HG02623 (cell line): ENCODE measurements around the gene CHCHD6.

Experiments used
- ATAC-seq: cut with Tn5 transposase; IDR thresholded peaks from one replicate; pipeline ENCODE4 v1.9.1; 2021; ENCODE audit warnings: moderate library complexity; ENCODE audit not compliant: unreplicated experiment

Gene CHCHD6

GRCh38 chr3:126857928-126858327, 153.9 kb downstream of the CHCHD6 start:
- ATAC-seq = no peak

GRCh38 chr3:126858401-126858800, 154.4 kb downstream of the CHCHD6 start:
- no peak for ATAC-seq

- ATAC-seq = no peak
Observed at GRCh38 chr3:126858887-126859286, 154.8 kb downstream of the CHCHD6 start.

- ATAC-seq = no peak
Observed at GRCh38 chr3:126859415-126860246, 155.6 kb downstream of the CHCHD6 start.

GRCh38 chr3:126865736-126866135, 161.7 kb downstream of the CHCHD6 start:
- no peak for ATAC-seq

DNA sequence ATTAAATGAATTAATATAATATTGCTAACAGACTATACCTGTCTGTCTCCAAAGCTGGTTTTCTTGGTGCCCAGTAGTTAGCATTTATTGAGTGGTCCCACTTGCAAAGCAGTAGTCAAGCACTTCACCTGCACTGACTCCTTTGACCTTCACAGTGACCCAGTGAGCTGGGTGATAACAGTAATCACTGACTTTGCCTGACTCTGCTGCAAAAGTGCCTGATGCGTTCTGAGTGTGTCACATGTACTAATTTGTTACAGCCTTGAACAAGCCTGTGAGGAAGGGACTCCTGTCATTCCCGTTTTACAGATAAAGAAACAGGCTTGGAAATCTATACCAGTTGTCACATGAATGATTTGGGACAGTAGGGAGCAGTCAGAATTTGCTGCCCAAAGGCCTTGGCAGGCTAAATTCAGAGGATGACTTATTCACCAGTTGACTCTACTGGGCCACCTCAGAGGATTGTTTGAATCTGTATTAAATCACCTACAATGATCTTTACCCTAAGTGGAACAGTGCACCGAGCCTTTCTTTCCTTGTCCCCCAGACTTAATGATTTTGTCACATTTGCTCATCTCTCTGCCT, 162.2 kb downstream of the CHCHD6 start:
- no peak for ATAC-seq

DNA sequence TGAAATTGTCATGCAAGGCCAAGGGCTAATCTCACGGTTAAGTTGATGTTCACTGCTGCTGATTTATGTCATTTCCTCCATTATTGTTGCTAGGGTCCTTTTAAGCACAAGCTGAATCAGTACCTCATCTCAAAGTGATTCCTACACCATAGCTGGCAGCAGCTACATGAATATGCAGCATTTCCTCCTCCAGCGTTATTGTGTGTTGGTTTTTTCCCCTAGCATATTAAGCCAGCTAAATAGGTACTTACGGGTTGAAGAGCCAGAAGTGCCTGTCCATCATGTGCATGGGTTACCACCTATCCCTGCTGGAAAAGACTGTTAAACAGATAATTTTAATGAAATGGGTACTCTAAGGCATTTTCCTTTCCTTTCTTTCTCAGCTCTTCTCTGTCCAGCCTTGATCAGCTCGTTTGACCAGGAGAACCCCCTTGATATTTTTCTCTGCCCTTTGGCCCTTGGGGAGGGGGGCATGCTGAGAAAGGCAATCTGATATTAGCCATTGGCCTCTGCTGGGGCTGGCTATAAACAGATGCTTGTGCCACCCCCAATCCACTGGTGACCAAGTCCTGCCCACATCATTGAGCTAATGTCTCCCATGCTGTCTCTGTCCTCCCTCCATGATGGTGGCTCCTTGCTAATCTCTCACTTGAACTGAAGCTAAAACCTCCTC, 163.3 kb downstream of the CHCHD6 start:
- no peak for ATAC-seq

DNA sequence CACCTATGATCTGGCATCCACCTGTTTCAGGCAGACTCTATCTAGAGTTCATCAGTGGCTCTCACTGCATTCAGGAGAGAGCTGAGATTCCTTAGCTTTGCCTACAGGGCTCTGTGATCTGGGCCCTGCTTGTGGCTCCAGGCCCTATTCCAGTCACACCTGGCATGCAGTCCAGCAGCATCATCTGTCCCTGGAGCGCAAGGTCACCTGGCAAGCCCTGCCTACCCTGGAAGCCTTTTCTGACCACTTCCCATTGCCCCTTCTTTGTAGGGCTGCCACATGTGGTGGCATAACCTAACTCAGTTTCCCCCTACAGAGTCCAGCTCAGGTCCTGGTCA, 163.8 kb downstream of the CHCHD6 start:
- ATAC-seq = no peak

DNA sequence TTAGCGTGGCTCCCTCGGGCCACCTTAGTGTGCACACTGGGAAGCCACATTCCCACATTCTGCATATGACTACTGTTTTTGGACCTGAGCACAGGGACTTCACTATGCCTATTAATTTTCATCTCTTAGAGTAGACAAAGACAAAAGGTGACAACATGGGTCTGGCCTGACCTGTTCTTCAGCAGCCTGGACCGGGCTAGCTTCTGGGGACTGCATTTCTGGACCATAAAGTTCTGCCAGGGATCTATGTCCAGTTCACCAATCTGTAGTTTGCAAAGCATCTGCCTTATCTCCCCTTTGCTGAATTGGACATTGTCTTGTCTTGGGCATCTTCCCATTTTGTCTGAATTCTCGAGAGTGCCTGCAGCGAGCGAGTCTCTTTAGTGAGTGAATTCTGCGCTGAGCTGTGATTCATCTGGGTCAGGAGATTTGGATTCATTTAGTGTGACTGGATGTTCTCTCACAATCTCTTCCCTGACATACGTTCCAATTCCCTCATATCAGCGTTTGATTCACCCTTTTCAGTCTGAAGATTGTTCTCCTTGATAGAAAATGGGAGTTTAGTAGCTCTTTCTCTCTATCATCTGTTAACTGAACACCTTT, 166.7 kb downstream of the CHCHD6 start:
- no peak for ATAC-seq

DNA sequence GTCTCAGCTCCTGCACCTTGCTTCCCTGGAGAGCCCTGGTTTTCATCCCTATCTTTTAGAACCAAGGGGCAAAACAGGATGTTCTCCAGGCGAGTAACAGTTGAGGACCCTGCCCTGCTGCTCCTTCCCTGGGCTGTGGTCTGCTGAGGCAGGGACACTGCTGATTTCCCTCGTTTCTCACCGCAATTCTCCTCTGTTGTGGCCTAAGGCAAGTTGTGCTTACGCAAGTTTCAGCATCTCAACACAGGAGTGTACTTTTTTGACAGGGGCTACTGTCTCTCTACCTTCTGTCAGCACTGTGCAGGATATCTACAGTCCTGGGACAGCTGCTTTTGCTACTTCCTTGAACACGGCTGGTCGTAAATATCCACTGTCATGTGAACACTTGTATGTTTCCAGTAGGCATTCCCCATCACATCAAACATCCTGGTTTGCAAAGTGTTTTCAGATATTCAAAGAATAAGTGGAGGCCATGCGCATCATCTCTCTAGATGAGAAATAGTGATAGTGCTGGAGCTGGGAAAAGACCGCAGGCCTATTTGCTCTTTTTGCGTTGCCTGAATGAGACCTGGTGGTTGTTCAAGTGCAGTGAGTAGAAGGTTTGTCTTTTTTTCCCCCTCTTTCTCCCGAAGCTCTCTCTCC, 168.8 kb downstream of the CHCHD6 start:
- no peak for ATAC-seq

DNA sequence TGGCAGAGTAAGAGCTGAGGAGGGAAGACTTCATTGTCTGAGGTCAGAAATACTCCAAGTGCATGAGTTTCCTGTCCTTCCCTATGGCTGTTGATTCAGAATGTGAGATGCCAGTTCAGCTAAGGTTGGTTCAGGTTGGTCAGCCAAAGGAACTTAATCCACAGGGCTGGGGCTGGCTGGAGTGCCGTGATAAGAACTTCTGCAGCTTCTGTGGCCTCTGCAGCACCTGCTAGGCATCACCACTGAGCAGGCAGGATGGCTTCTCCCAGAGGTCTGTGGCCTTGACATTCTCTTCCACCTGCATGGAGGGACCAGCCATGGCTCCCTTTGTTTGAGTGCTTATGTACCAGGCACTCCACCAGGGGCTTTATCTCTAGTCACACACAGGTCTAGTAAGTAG, 169.4 kb downstream of the CHCHD6 start:
- ATAC-seq = no peak

DNA sequence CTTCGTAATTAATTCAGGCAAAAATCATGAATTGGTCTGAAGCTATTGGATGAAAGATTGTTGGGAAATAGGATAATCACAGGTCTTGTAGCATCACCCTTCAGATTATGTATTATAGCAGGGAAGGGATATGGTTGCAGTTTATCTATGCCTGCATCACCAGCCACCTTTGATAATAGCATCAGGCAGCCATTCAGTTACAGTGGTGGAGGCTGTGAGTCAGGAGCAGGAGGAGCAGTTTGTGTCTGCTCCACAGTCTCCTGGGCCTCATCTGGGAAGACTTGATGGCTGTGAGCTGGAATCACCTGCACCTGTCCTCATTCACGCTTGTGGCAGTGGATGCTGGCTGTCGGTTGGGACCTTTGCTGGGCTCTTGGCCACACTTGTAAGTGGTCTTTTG, 174.6 kb downstream of the CHCHD6 start:
- ATAC-seq = no peak

GRCh38 chr3:126880901-126881300, 176.9 kb downstream of the CHCHD6 start:
- ATAC-seq = no peak

DNA sequence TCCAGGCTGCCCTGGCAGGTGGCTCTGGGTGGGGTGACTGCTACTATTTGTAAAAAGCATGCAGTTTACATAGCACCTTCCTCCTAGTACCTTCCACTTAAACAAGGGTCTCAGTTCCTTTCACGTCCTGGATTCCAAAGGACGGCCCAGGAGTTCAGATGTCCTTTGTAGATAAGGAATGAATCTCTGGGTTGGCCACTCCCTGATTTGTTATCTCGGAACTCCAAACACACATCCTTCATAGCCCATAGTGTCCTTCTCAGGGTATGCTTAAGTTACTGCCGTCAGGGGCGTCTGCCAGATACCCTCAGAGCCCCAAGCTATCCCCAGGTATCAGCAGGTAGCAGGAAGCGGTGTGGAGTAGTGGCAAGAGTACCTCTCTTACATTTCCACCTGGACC, 177.8 kb downstream of the CHCHD6 start:
- ATAC-seq = no peak

DNA sequence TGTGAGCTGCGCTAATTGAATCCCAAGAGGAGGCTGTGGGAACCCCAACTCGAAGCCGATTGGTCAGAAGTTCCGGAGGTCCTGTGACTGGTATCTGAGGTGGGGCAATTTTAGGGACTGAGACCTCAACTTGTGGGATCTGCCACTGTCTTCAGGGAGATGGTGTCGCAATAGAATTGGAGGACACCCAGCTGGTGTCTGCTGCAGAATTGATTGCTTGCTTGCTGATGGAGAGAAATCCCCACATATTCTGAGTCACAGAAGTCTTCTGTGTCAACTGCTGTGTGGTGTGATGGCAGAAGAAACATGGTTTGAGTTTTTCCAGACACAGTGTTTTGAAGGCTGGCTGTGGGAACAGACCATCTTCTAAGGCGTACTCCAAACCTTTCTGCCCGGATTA, 179.2 kb downstream of the CHCHD6 start:
- no peak for ATAC-seq

DNA sequence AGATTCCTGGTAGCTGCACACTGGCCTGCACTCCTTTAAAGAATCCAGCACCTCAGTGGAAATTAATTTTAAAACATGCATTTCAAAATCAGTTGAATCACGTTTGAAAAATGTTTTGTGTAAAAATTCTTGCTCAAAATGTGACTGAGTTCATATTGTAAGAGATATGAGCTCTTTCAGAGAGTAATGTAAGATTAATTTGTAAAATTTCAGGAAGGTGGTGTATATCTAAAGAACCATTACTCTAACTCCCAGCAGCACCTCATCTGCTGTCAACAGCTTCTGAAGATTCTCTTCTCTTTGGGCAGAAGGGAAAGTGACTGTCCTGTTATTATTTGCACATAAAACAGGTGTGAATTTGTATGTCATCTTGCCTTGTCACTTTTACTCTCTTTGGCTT, 181.4 kb downstream of the CHCHD6 start:
- ATAC-seq = no peak

DNA sequence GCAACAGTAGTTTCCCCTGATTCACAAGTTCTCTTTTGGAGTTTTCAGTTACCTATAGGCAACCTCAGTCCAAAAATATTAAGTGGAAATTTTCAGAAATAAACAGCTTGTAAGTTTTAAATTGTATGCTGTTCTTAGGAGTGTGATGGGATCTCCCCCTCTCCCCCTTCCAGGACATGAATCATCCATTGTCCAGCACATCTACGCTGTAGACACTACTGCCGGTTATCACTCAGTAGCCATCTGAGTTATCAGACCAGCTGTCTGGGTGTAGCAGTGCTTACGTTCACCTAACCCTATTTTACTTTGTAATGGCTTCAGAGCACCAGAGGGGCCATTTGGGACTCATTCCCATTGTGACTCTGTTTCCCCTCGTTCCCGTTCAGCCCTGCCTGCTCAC, 182.2 kb downstream of the CHCHD6 start:
- no peak for ATAC-seq

DNA sequence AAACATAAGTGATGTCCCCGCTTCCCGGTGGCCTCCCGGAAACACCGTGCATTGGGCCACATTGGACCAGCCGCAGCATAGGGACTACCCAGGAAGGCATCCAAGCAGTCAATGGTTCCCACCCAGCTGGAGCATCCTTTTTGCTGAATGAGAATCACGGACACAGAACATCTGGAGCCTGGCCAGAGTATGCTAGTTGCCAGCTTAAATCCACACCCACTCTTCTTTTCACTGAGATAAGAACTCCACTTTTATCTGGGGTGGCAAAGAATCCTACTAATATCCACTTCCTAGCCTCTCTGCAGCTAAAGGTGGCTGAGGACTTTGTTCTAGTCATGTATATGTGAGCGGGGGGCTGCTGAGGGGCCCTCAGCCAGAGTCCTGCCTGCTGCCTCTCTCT, 183.6 kb downstream of the CHCHD6 start:
- ATAC-seq = no peak

DNA sequence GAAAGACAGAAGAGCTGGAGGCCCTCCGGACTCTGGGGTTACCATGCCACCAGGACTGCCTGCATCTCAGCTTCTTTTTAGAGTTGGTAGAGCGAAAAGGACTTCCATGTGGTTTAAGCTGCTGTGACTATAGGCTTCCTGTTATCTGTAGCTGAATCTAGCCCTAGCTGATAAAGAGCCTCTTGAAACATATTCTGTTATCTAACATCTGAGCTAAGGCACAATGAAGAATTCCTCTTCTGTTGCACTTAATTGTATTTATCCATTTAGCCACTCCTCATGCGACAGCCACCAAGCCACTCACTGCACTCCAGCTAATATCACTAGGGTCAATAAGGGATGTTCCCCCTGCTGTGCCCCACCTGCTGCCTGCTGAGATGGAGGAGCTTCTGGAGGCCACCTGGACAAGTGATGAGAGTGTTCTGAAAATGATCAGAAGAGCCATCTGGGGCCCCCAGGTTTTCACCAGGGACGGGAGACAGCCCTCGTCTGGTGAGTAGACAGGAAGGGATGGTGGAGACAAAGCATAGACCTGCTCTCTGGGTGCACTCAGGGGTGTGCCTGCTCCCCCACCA, 184.2 kb downstream of the CHCHD6 start:
- ATAC-seq = no peak

DNA sequence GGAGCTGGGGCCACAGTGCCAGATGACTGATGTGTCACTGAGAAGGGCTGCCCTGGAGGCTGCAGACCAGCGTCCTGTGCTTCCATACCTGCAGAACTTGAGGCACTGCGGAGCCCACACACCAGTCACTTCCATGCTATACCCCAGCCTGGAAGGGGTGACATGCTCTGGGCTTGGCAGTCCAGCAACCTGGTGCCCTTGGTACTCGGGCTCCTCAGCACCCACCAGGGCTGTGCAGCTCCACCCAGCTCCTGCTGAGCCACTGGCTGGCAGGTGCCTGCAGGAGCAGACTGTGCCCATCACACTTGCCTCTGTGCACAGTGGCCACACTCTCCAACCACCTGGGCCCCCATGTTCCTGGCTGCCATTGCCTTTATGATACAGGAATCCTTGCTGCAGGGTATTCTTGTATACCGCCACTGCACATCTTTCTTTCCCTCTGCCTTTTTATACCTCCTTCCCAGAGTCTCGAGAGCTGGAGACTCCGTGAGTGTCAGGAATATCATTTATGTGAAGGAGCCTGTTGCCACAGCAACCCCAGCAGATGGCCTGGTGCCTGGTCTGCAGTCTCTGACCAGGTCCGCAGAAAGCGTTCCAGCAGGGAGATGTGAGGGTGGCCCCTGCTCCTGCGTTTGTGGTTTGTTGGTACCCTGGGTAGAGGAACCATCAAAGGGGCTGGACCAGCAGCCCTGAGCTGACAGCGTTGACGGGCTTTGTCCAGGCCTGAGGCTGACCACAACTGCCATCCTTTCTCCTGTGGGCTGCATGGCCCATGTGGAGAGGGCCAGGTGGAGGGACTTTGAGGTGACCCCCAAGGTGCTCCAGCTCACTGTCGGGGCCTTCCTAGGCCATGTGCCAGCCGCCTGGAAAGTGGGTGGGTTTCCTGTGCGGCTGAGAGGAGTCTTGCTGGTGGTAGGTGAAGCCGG, 185.5 kb downstream of the CHCHD6 start:
- ATAC-seq = no peak
